GM12864 (cell line): ENCODE data around the gene CCDC71L.

Experiments used
- DNase-seq: peaks from one replicate; pipeline ENCODE4 v3.0.0-alpha.2; 2011; ENCODE audit warnings: low read depth
- H3K4me3 ChIP-seq: 2 replicates; pipeline ENCODE4 v1.5.1; 2011; ENCODE audit warnings: mild to moderate bottlenecking, low read depth, low read length, control low read depth
- CTCF ChIP-seq: IDR thresholded peaks from 2 replicates; pipeline ENCODE4 v1.5.1; 2011; ENCODE audit warnings: low read depth, mild to moderate bottlenecking, moderate library complexity, low read length, control low read depth, inconsistent platforms; ENCODE audit errors: missing control alignments

CCDC71L gene

GRCh38 chr7:106655703-106656498 lies 5.1 kb downstream of the CCDC71L start:
- no peak for TF ChIP-seq CTCF
- DNase-seq = no peak

GRCh38 chr7:106653488-106653887 lies 7.5 kb downstream of the CCDC71L start:
- H3K4me3 ChIP-seq = no peak overlapping the region
- TF ChIP-seq CTCF = no peak
- no peak for DNase-seq

More at GRCh38 chr7:106655703-106656498, 5.1 kb downstream of the CCDC71L start:
- no peak overlapping the region for H3K4me3 ChIP-seq

GRCh38 chr7:106652909-106653308 lies 8.0 kb downstream of the CCDC71L start:
- DNase-seq = no peak
- no peak overlapping the region for H3K4me3 ChIP-seq
- TF ChIP-seq CTCF = no peak

GRCh38 chr7:106652092-106652491 lies 8.9 kb downstream of the CCDC71L start:
- no peak overlapping the region for H3K4me3 ChIP-seq
- no peak for DNase-seq
- no peak for TF ChIP-seq CTCF

DNA sequence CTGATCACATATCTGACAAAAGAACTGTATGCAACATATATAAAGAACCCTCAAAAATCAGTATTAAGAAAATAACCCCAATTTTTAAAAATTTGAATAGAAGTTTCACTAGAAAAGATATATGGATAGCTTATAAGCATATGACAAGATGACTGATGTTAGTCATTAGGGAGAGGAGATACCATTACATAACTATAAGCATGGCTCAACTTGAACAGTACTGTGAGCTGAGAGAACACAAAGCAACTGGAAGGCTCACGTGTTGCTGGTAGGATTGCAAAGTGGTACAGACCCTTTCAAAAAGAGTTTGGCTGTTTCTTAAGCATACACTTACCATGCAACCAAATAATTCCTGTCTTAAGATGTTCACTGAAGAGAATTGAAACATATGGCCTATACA lies 14.7 kb downstream of the CCDC71L start:
- no peak for TF ChIP-seq CTCF
- no peak for DNase-seq
- no peak overlapping the region for H3K4me3 ChIP-seq

GRCh38 chr7:106644999-106645398 lies 16.0 kb downstream of the CCDC71L start:
- DNase-seq = no peak
- no peak overlapping the region for H3K4me3 ChIP-seq
- TF ChIP-seq CTCF = no peak
